ENCODE data around the gene PLXNB2.
"Not testable (repeated sequence)": the region's sequence is repeated elsewhere in the genome, so short reads cannot be mapped to it uniquely, and the experiment has no call there.

The PLXNB2 gene

GRCh38 chr22:50325444-50326224 lies 18.2 kb upstream of the PLXNB2 start:
- no peak for DNase-seq

DNA sequence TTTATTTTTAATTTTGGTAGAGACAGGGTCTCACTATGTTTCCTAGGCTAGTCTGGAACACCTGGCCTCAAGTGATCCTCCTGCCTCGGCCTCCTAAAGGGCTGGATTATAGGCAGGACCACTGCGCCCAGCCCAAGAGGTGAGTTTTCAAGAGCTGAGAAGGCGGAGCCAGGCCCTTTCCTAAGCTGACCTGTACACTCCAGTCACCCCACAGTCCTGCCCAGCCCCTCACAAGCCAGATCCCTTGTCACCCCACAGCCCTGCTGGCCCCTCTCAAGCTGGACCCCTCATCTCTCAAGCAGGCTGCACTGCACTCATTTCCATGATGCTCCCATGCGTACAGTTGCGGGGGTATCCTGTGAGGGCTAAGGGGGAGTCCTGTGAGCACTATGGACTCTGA lies 16.5 kb upstream of the PLXNB2 start:
- no peak for DNase-seq

- not testable (repeated sequence) for DNase-seq
These were observed 15.1 kb upstream of the PLXNB2 start for GRCh38 chr22:50322382-50323104.

GRCh38 chr22:50320671-50321325 lies 13.4 kb upstream of the PLXNB2 start:
- DNase-seq: no peak

GRCh38 chr22:50320116-50320515 lies 12.7 kb upstream of the PLXNB2 start:
- no peak for DNase-seq

GRCh38 chr22:50319503-50319951 lies 12.1 kb upstream of the PLXNB2 start:
- DNase-seq: no peak

- no peak for DNase-seq
These were observed 11.4 kb upstream of the PLXNB2 start for GRCh38 chr22:50318698-50319411.

DNA sequence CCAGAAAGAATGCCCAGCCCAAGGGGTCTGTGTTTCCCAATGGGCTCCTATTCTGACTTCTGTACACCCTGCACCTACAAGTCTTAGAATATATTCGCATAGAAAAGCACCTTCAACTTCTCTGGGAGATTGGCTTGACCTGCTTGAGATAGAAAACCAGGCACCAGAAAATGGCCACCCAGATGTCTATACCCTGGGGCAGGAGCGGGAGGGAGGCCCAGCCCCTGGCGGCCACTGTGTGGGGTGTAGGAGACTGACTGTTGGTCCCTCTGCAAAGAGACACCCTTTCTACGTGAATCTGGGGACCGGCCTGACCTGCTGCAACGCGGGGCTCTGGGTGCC lies 10.9 kb upstream of the PLXNB2 start:
- no peak for DNase-seq

DNA sequence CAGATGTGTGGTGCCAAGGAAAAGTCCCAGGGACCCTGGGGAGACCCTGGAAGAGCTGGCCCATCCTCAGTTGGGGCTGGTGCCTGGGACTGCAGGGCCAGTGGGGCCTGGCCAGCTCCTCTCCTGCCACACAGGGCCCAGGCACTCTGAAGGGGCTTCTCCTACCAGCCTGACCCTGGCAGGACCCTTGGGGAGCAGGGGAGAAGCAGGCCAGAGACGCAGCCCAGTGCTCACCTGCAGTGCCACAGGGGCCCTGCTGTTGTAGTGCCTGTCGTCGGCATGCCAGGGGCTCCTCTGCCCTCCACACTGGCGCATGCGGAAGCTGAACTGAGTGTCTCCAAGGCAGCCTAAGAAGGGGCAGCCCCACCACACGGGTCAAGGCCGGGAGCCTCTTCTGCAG lies 10.2 kb upstream of the PLXNB2 start:
- no peak for DNase-seq

GRCh38 chr22:50317178-50317577 lies 9.7 kb upstream of the PLXNB2 start:
- no peak for DNase-seq

GRCh38 chr22:50316114-50317065 lies 8.9 kb upstream of the PLXNB2 start:
- no peak for DNase-seq

DNA sequence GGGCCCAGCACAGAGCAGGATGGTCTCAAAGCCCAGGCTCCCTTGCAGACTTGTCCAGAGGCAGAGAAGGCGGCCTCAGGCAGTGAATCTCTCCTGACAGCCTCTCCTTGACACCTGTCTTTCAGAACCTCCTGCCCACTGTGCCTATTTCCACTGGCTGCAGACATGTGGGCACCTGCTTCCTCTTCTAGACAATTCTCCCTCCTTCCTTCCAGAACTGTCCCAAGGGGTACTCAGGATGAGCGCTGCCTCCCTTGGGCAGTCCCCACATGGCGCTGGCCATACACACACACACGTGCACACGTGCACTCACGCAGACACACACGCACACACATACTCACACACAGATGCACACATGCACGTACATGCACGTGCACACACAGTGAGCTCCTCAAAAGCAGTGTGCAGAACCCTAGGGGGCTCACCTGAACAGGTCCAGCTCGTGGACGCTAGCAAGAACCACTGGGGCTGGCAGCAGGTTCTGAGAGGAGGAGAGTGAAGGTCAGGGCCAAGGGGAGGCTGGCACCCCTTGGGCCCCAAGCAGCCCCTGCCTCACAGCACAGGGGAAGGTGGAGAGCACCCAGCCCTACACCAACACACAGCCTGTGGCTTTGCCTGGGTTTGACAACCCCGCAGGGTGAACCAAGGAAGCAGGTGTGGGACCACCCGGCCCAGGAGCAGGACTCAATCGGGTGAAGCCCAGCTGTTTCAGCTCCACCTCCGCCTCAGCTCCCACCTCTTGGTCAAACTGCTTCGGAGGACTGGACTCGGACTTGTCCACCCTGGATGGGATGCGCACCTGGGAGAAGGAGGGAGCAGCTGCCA lies 8.1 kb upstream of the PLXNB2 start:
- DNase-seq: no peak

DNA sequence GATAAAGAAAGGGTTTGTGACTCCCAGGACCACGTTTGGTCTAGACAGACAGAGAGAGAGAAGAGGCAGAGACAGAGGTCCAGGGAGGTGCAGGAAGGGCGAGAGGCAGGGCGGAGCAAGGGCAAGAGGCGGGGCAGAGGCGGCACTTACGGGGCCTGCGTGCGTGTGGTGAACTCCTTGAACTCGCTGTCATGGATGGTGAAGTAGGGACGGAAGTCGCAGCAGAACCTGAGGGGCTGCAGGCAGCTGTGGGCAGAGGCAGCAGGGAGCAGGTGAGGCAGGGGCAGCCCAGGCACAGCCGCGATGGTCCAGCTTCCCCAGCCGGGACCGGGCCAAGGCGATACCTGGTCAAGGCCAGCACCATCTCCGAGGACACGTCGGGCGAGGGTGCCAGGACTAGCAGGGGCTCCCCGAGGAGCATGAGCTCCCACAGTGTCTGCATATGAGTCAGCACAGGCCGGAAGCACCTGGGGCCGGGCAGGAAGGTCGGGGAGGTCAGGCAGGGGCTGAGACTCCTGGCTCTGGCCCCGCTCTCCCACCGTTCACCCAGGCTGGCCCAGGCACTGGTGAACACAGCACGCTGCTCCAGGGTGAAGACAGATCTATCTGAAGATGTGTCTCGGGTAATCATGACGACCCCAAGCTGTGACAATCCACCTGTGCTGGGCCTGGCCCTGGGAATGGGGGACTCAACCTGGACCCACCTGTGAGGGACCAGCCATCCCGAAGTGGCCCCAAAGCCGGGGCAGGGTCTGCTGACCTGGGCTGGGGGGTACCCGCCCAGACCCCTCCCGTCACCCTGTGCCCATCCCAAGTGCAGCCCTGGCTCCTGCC lies 7.2 kb upstream of the PLXNB2 start:
- DNase-seq: peak; percentile 72 to 81

DNA sequence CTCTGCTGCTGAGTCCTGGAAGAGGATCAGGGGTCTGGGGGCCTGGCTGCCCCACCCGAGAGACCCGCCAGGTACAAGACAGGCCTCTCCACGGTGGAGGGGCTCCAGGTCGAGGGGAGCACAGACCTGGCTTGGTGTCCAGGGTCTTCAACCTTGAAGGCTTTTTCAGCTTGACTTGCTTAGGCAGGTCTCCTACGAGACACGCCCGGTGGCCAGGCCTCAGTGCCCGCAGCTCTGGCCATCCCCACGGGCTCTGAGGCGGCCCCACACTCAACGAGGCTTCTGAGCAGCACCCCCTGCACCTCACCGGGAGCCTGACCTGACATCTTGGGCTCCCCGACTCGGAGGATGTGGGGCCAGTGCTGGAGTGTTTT lies 6.6 kb upstream of the PLXNB2 start:
- DNase-seq: no peak

GRCh38 chr22:50313600-50313999 lies 6.2 kb upstream of the PLXNB2 start:
- no peak for DNase-seq

GRCh38 chr22:50313021-50313420 lies 5.6 kb upstream of the PLXNB2 start:
- no peak for DNase-seq

DNA sequence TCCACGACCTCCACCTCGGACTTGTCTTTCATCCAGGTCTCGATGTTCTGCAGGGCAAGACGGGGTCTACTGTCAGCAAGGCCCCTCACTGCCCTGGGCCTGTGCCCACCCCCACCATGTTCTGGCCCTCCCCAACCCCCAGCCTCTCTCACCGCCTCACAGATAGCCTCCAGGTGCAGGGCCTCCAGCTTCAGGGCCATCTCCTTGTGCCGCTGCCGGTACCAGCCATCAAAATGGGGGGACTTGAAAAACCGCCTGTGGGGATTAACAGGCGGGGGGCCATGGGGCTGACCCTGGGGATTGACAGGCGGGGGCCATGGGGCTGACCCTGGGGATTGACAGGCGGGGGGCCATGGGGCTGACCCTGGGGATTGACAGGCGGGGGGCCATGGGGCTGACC lies 4.9 kb upstream of the PLXNB2 start:
- no peak for DNase-seq

- DNase-seq: no peak
These were observed 4.3 kb upstream of the PLXNB2 start for GRCh38 chr22:50311606-50312351.

DNA sequence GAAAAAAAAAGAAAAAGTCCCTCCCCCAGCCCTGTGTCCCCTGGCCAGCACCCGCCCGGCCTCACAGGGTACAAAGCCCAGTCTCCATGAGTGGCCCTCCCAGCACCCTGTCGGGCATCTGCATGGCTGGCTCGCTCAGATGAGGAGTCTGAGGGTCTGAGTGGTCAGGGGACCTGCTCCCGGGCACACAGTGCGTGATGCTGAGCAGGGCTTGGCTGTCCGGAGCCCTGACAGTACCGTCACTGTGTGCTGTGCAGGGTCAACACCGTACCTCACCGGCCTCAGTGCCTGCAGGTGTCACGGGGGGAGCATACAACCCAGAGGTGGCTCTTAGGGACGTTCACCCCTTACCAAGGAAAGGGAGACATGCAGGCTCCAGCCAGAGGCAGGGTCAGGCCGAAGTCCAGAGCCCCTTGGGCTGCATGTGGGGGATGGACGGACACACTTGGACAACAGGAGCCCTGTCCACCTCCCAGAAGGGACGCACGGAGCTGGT lies 3.6 kb upstream of the PLXNB2 start:
- no peak for DNase-seq

Data from Kasumi-1 (cell line).